GM12891 (cell line): ENCODE measurements around the gene HS3ST3B1.

Experiments
- DNase-seq: peaks from one replicate; pipeline ENCODE4 v3.0.0; 2011; ENCODE audit warnings: low spot score; ENCODE audit not compliant: insufficient read length
- FAIRE-seq: peaks from 2 replicates; lab custom pipeline; 2011; peaks lifted over from hg19 to GRCh38; lab: Jason Lieb, UNC
- PAX5 ChIP-seq: IDR thresholded peaks from 2 replicates; pipeline ENCODE4 v1.6.1; 2011; ENCODE audit warnings: low read length, moderate library complexity, mild to moderate bottlenecking; ENCODE audit not compliant: insufficient read depth, severe bottlenecking
- POLR2A ChIP-seq: IDR thresholded peaks from 2 replicates; pipeline ENCODE4 v1.6.1; 2011; ENCODE audit warnings: low read depth, low read length, control low read depth
- POLR2AphosphoS5 ChIP-seq: IDR thresholded peaks from 2 replicates; pipeline ENCODE4 v1.6.1; 2011; ENCODE audit warnings: low read depth, low read length, control low read depth
- POU2F2 ChIP-seq: IDR thresholded peaks from 2 replicates; pipeline ENCODE4 v1.6.1; 2011; ENCODE audit warnings: low read depth, mild to moderate bottlenecking, control low read depth, low read length, moderate library complexity
- SPI1 ChIP-seq: IDR thresholded peaks from 2 replicates; pipeline ENCODE4 v1.6.1; 2011; ENCODE audit warnings: low read depth, low read length, control low read depth
- TAF1 ChIP-seq: IDR thresholded peaks from 2 replicates; pipeline ENCODE4 v1.6.1; 2011; ENCODE audit warnings: low read depth, low read length, control low read depth

The HS3ST3B1 gene

DNA sequence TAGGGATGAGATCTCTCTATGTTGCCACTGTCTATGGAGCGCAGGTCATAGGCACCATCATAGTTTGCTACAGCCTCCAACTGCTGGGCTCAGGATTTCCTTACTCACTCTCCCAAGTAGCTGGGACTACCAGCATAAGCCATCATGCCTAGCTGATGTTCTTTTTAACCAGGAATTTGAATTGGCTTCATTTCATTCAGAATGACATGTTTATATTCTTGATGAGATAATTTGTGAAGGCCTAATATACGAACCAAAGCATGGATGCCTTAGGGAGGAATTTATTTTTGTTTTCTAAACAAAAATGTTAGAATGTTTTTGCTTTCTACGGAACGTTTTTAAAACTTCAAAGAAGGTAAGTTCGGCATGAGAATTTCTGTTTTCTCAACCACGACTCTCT lies 71.6 kb downstream of the HS3ST3B1 start:
- FAIRE-seq (no peak), DNase-seq (no peak)
- TF ChIP-seq POLR2A (no peak), POU2F2 (no peak), POLR2AphosphoS5 (no peak), SPI1 (no peak), PAX5 (no peak), TAF1 (no peak)

DNA sequence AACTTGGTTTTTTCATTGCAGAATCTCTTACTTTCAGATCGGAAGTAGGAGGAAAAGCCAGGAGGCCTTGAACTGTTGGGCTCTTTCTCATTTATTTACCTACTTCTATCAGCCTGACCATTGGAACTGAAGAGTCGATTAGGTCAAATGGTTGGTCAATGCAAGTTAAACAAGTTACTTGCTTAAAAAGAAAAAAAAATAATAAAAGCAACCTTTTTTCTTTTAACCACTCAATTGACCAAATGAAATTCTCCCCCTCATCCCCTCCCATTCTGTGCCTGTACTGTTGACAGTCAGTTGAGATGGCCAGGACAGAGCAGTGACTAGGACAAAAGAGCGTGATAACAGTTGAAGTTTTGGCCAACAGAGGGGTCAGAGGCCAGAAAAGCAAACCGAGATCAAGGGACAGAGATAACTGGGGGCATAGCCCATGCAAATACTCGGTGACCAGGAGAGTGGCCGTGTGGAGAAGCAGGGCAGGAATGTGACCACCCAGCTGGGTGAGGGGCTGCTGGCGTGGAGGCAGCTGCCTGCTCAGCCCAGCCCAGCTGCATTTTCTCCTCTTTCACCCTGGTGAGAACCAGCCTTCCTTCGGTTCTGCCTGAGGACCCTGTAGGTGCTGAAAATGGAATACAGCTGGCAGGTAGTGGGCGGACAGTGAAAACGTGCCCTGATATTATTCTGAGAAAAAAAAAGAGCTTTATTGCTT lies 72.2 kb downstream of the HS3ST3B1 start:
- TF ChIP-seq POLR2A (no peak), POU2F2 (no peak), SPI1 (no peak), PAX5 (no peak)
- DNase-seq, result no peak
- no peak for FAIRE-seq

DNA sequence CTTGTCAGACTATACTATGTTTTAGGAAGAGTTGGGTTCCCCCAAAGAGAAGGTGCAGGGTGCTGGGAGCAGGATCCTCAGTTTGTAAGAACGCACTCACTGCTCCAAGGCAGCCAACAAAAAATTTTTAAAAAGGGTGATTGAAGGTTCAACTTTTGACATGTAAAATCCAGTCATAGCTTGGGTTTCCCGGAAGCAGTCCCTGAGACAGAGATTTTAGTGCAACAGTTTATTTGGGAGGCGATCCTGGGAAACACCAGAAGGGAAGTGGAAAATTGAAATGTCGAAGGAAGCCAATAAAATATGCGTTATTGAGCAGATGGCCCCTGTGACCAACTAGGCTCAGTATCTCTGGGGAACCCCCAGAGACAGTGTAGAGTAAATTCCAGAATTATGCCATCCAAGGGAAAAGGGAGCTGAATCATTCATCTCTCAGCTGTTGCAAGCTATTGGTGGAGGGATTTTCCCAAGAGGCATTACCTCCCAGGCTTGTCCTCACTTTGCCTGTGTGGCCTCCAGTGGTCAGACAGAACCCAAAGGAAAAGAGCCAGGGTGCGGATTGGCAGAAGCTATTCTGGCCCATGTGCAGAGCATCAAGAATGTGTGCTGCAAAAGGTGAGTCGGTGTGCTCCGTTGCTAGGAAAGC lies 72.9 kb downstream of the HS3ST3B1 start:
- DNase-seq (no peak), FAIRE-seq (no peak)
- TF ChIP-seq PAX5 (no peak), POLR2AphosphoS5 (no peak), POU2F2 (no peak), TAF1 (no peak)

DNA sequence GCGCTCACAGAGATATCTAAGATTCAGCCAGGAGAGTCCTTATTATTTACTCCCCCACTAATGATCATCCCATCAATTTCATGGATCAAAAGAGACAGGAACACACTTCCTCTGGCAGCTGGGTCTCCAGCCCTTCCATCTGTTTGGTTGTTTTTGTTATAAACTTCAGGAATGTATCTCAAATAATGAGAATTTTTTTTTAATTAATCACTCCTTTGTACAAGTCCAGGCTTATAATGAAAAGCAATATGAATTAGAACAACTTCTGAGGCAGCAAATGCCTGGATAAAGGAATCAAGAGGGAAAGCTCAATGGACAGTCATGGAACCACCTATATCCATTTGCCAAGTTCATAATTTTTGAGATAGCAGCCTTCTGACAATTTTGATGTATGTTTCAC lies 73.4 kb downstream of the HS3ST3B1 start:
- DNase-seq (no peak), FAIRE-seq (no peak)

DNA sequence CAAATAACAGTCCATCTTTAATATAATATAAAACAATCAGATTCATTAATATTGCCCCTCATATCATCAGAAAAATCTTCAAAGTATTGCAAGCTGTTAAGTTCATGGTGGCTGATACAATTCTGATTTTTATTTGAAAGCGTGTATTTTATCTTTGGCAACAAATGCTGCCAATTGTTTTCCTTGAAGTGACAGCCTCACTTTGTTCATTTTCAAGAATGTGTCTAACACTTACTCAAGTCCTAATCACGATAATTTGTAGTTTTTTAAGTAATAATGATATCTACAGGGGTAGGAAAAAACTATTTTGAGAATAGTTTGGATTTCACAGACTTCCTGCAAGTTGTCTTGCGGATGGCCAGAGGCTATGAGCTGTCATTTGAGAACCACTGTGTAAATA lies 75.8 kb downstream of the HS3ST3B1 start:
- TF ChIP-seq POLR2A, result no peak
- TF ChIP-seq POU2F2, result no peak
- no peak for TF ChIP-seq TAF1
- no peak for TF ChIP-seq PAX5
- TF ChIP-seq POLR2AphosphoS5, result no peak
- TF ChIP-seq SPI1, result no peak
- DNase-seq (no peak), FAIRE-seq (no peak)

More for the DNA sequence above, 73.4 kb downstream of the HS3ST3B1 start:
- TF ChIP-seq POU2F2 (no peak), PAX5 (no peak)

DNA sequence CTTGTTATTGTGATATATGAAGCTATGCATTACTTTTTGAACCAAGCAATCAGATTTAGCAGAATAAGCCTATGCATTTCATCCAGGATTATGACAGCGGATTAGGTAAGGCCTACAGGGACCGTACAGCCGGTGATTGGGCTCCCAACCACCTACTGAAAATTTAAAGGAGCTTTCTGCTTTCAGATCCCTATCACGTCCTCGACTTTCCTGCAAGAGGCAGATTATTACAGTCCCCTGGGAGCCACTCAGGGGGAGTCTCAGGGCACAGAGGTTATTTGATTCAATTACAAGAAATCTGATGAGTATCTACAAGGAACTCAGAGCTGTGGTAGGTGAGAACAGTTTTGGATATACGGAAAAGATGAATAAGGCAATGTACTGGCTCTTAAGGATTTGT lies 80.7 kb downstream of the HS3ST3B1 start:
- no peak for FAIRE-seq
- TF ChIP-seq SPI1, result no peak
- TF ChIP-seq POU2F2, result no peak
- TF ChIP-seq TAF1, result no peak
- no peak for TF ChIP-seq POLR2A
- no peak for TF ChIP-seq PAX5
- TF ChIP-seq POLR2AphosphoS5, result no peak
- DNase-seq, result no peak

DNA sequence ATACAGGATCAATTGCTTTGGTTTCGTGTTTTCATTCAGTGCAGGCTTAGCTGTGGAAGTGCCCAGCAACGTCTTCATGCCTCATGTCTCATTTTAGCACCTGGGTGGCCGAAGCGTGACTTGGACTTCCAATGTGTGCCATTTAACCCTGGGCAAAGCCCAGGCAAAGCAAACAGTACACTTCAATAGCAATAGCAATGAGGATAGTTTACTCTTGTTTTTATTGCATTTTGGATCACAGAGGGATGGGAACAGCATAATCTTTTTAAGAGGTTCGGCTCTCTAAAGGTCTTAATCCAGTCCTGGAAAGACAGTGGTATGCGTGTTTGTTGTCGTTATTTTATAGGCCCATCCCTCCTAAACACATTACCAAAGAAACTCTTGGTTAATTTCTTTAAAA lies 86.2 kb downstream of the HS3ST3B1 start:
- no peak for DNase-seq
- no peak for FAIRE-seq
- no peak for TF ChIP-seq SPI1
- TF ChIP-seq POLR2AphosphoS5, result no peak

DNA sequence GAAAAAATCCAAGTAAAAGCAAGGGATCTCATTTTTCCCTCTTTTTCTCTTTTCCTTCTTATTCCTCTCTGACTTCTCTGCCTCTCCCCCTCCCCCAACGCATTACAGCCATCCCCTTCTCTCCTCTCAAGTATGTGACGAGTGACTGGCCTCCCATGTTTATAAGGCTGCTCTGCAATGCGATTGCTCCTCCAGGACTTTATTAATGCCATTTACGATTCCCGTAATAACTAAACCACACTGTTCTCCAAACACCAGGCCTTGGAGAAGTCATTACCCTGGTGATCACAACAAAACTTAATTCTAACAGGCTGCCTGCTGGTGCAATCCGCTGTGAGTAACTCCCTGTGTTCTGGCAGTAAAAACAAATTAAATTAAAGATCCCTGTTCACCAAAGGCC lies 88.8 kb downstream of the HS3ST3B1 start:
- DNase-seq, result no peak
- FAIRE-seq, result no peak

DNA sequence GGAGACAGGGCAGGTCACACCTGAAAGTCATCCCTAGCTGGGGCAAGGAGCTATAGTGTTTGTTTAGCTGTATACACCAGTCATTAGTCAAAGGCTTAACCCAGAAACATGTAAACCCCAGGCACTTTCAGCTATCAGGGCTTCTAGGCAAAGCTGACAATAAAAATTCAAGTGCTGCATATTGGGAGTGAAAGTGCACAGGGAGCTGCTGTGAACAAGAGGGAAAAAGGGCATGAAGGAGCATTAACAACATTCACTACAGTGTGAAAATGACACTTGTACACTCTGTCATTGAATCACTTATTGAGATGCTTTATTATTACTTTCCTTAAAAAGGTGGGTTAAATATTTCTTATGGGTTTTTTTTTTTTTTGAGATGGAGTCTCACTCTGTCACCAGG lies 92.8 kb downstream of the HS3ST3B1 start:
- TF ChIP-seq POLR2AphosphoS5 (no peak), TAF1 (no peak), PAX5 (no peak), POLR2A (no peak), POU2F2 (no peak), SPI1 (no peak)
- DNase-seq, result no peak
- no peak for FAIRE-seq

More for the DNA sequence above, 88.8 kb downstream of the HS3ST3B1 start:
- no peak for TF ChIP-seq PAX5
- no peak for TF ChIP-seq TAF1
- no peak for TF ChIP-seq POLR2AphosphoS5
- no peak for TF ChIP-seq SPI1
- no peak for TF ChIP-seq POLR2A
- no peak for TF ChIP-seq POU2F2

DNA sequence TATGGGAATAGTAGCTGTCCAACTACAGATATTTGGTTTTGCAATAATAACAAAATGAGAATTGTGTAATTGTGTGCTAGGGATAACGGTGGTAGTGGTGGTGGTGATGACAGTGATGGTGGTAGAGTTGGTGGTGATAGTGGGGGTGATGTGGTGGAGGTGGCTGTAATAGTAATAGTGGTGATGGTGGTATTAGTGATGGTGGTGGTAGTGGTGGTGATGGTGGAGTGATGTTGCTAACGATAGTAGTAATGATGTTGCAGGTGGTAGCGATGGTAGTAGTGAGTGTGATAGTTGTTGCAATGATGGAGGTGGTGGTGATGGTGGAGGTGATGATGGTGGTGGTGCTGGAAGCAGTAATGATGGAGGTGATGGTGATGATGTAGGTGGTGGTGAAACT lies 94.4 kb downstream of the HS3ST3B1 start:
- FAIRE-seq (no peak), DNase-seq (no peak)
- TF ChIP-seq POU2F2 (no peak), POLR2AphosphoS5 (no peak), POLR2A (no peak), TAF1 (no peak), SPI1 (no peak), PAX5 (no peak)

DNA sequence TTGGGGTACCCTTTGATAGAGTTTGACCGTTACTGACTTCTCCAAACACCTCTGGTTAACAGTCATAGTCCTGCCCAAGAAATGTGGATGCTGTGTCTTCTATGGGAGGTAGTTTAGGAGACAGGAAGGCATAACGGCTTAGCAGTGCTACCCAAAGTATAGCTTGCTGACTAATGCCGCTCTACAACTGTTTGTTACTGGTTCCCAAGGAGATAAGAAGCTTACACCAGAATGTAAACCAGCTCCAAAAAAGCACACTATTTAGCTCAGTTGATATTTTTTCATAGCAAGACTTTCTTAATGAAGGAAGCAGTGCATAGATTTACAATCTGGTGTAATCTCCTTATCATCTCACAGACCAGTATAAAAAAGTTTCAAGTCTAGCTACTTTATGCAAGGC lies 95.7 kb downstream of the HS3ST3B1 start:
- TF ChIP-seq PAX5 (no peak), TAF1 (no peak), SPI1 (no peak), POLR2AphosphoS5 (no peak), POU2F2 (no peak), POLR2A (no peak)
- DNase-seq (no peak), FAIRE-seq (no peak)
